GM12878 (cell line): ENCODE measurements around the gene ELANE. TPM values are rescaled to one million over a fixed set of nuclear protein-coding genes. Genes with fewer than 3 reads are reported as not detected.

Source experiments
- ATAC-seq: fragments of 200-7000 bp; cut with Tn5 transposase; 3 replicates; pipeline ENCODE4 v1.9.1; 2020; ENCODE audit warnings: mild to moderate bottlenecking, moderate library complexity
- BruUV-seq: library from RNA; stranded (reverse); fragments of 400-500 nt; replicated peaks from 2 replicates; lab custom pipeline; 2021; lab: Mats Ljungman, UMichigan
- CTCF ChIA-PET: fragments of 300-600 bp; sonication (Branson Sonifier 250); formaldehyde crosslinking; extraction: SDS; loops from one replicate; lab custom pipeline; 2021; ENCODE audit warnings: inconsistent platforms; lab: Yijun Ruan, JAX
- POLR2A ChIA-PET: fragments of 350-600 bp; formaldehyde crosslinking; extraction: SDS; loops from one replicate; lab custom pipeline; 2021; ENCODE audit warnings: inconsistent platforms; lab: Charles Lee
- RAD21 ChIA-PET: fragments of 300-600 bp; sonication (Branson Sonifier 250); formaldehyde crosslinking; loops from one replicate; lab custom pipeline; 2023; ENCODE audit warnings: antibody characterized with exemption; ENCODE audit not compliant: unreplicated experiment; lab: Charles Lee
- SMC1A ChIA-PET: fragments of 300-600 bp; sonication (Branson Sonifier 250); formaldehyde crosslinking; loops from one replicate; lab custom pipeline; 2023; ENCODE audit not compliant: unreplicated experiment, uncharacterized antibody; lab: Charles Lee
- DNase-seq: peaks from one replicate; pipeline ENCODE4 v3.0.0-alpha.2; 2011; ENCODE audit warnings: low read depth, low spot score
- FAIRE-seq: peaks from 3 replicates; lab custom pipeline; 2011; peaks lifted over from hg19 to GRCh38; lab: Jason Lieb, UNC
- H2AFZ ChIP-seq: 2 replicates; pipeline ENCODE4 v1.6.0; 2011; ENCODE audit warnings: low read depth, low read length, control low read depth; ENCODE audit not compliant: control insufficient read depth
- H3K27ac ChIP-seq: 2 replicates; pipeline ENCODE4 v1.5.1; 2011; ENCODE audit warnings: control low read depth; ENCODE audit not compliant: control insufficient read depth, insufficient read depth
- H3K27me3 ChIP-seq, 2 experiments: replicated peaks in 1 of 2; 2 replicates each; pipeline versions ENCODE4 v1.6.0 to v1.6.1; 2011; ENCODE audit warnings: low read length in 1 of 2; ENCODE audit not compliant: control insufficient read depth in 2 of 2, insufficient read depth in 2 of 2
- H3K36me3 ChIP-seq, 2 experiments: 2 replicates each; pipeline ENCODE4 v1.5.1; 2011; ENCODE audit warnings: low read length in 1 of 2; ENCODE audit not compliant: control insufficient read depth in 2 of 2, insufficient read depth in 2 of 2
- H3K4me1 ChIP-seq: 2 replicates; pipeline ENCODE4 v1.6.1; 2011; ENCODE audit warnings: mild to moderate bottlenecking, low read length, moderate library complexity, mixed read lengths; ENCODE audit not compliant: control insufficient read depth, insufficient read depth
- H3K4me2 ChIP-seq: 2 replicates; pipeline ENCODE4 v1.6.0; 2011; ENCODE audit warnings: control low read depth; ENCODE audit not compliant: control insufficient read depth, insufficient read depth
- H3K4me3 ChIP-seq: fragments of 200-600 bp; sonication (generic); 2 replicates; pipeline ENCODE4 v1.5.1; 2016
- H3K79me2 ChIP-seq: 2 replicates; pipeline ENCODE4 v1.6.0; 2011; ENCODE audit warnings: low read length; ENCODE audit not compliant: control insufficient read depth, insufficient read depth
- H3K9ac ChIP-seq: 2 replicates; pipeline ENCODE4 v1.8.0; 2011; ENCODE audit warnings: low read length, control low read depth, mixed read lengths; ENCODE audit not compliant: control insufficient read depth, insufficient read depth
- H3K9me3 ChIP-seq: replicated peaks from 3 replicates; pipeline ENCODE4 v1.5.1; 2011; ENCODE audit warnings: mild to moderate bottlenecking, low read length; ENCODE audit not compliant: control insufficient read depth, insufficient read depth
- H4K20me1 ChIP-seq: 2 replicates; pipeline ENCODE4 v1.6.0; 2011; ENCODE audit not compliant: control insufficient read depth, insufficient read depth
- BCL3 ChIP-seq: IDR thresholded peaks from 2 replicates; pipeline ENCODE4 v1.6.1; 2011; ENCODE audit warnings: borderline replicate concordance, low read depth, mild to moderate bottlenecking, moderate library complexity, low read length; ENCODE audit not compliant: insufficient read depth, poor library complexity, severe bottlenecking
- CEBPB ChIP-seq, 2 experiments: fragments of 150-350 bp in 1 of 2; IDR thresholded peaks; 2 replicates each; pipeline ENCODE4 v1.6.1; 2012 to 2014; ENCODE audit warnings: low read depth in 2 of 2, low read length in 2 of 2, borderline replicate concordance in 1 of 2, inconsistent platforms in 1 of 2
- ESRRA ChIP-seq: IDR thresholded peaks from 2 replicates; pipeline ENCODE4 v1.6.1; 2012; ENCODE audit warnings: mild to moderate bottlenecking, low read length, improper control_type of control experiment
- IKZF2 ChIP-seq, 2 experiments: fragments of 450-650 bp; IDR thresholded peaks; 2 replicates each; pipeline ENCODE4 v1.6.1; 2017; ENCODE audit warnings: mild to moderate bottlenecking in 2 of 2, moderate library complexity in 2 of 2
- POU2F2 ChIP-seq: IDR thresholded peaks from 3 replicates; pipeline ENCODE4 v1.6.1; 2011; ENCODE audit warnings: low read depth, mild to moderate bottlenecking, low read length, borderline replicate concordance
- REST ChIP-seq: IDR thresholded peaks from 2 replicates; pipeline ENCODE4 v1.6.1; 2012; ENCODE audit warnings: mild to moderate bottlenecking, low read depth, low read length
- SIN3A ChIP-seq: IDR thresholded peaks from 2 replicates; pipeline ENCODE4 v1.6.1; 2012; ENCODE audit warnings: low read depth, low read length, improper control_type of control experiment
- YY1 ChIP-seq: IDR thresholded peaks from 2 replicates; pipeline ENCODE4 v1.6.1; 2011; ENCODE audit warnings: low read depth, mild to moderate bottlenecking, low read length
- ZBED1 ChIP-seq: IDR thresholded peaks from 2 replicates; pipeline ENCODE4 v1.6.1; 2016; ENCODE audit warnings: borderline replicate concordance
- ZNF592 ChIP-seq: fragments of 450-650 bp; IDR thresholded peaks from 2 replicates; pipeline ENCODE4 v1.6.1; 2017; ENCODE audit warnings: mild to moderate bottlenecking, moderate library complexity
- ZNF687 ChIP-seq: fragments of 450-650 bp; IDR thresholded peaks from 2 replicates; pipeline ENCODE4 v1.6.1; 2017; ENCODE audit warnings: mild to moderate bottlenecking, moderate library complexity
- WGBS: methylation state at CpG from one replicate; pipeline ENCODE4 v1.1.6; 2016; ENCODE audit warnings: low lambda C conversion rate; ENCODE audit not compliant: insufficient replicate concordance, insufficient coverage; ENCODE audit errors: missing lambda C conversion rate; 5-methylcytosine and 5-hydroxymethylcytosine counted together
- in situ Hi-C: fragments of 300-500 bp; cut with MboI; formaldehyde crosslinking; loops from 9 replicates; pipeline ENCODE4 v1.14.3; 2018; ENCODE audit warnings: mixed read lengths
- intact Hi-C: fragments of 100-400 bp; cut with micrococcal nuclease; formaldehyde crosslinking; loops from one replicate; pipeline ENCODE4 v1.14.2; 2022; ENCODE audit not compliant: unreplicated experiment
- polyA plus RNA-seq, 11 experiments: library from polyadenylated mRNA; depleted of rRNA in 4 of 11; unstranded in 6 of 11; stranded (reverse) in 5 of 11; fragments of >200 nt; fragmentation: Nextera tagmentation in 4 of 11; fragmentation: Illumina TruSeq in 1 of 11; extraction: Ambion mirVana in 4 of 11; extraction: Trizol in 1 of 11; gene quantifications; 1 replicate in 1 of 11; 2 replicates in 10 of 11; pipeline versions ENCODE4 v1.2.1 to v1.2.3, GENCODE V29; 2011 to 2016; ENCODE audit warnings: inconsistent platforms in 2 of 11, missing spikeins in 2 of 11, low read depth in 1 of 11
- total RNA-seq, 4 experiments: library from RNA; depleted of rRNA in 3 of 4; stranded (reverse); fragments of >200 nt in 3 of 4; fragmentation: Illumina TruSeq in 1 of 4; extraction: Trizol in 1 of 4; gene quantifications; 2 replicates each; pipeline versions ENCODE4 v1.2.1 to v1.2.3, GENCODE V29; 2013 to 2021

ELANE gene
- total and polyA plus RNA-seq, 10 of the 15 experiments (the other 5 are each of a cell fraction or from before 2014, with no cell fraction given) = not detected

- no peak for DNase-seq
- no peak for FAIRE-seq
- in situ Hi-C loops = no loop called here
- H3K27me3 ChIP-seq = no peaks in the 10 kb centered on the region
- H3K4me3 ChIP-seq = no peak overlapping the region
- ChIA-PET CTCF (interaction anchor here (0.9 kb wide), 1 partner anchor 12 kb away, joined by 4 read pairs; no protein-coding TSS in a partner anchor), POLR2A (interaction anchor here (1.1 kb wide), 1 partner anchor 43 kb away, joined by 3 read pairs; the partner anchor contains the start of gene RNU6-9), RAD21 (no interaction called here), SMC1A (no interaction called here)
- H3K9ac ChIP-seq = no peak overlapping the region
- no peaks in the 10 kb centered on the region for H3K9me3 ChIP-seq
- H4K20me1 ChIP-seq = no peaks in the 10 kb centered on the region
- no peak overlapping the region for H3K4me2 ChIP-seq
- BruUV-seq = no TSS peak
- no peak overlapping the region for H3K27ac ChIP-seq
- ATAC-seq = no peak
- no peak overlapping the region for H2AFZ ChIP-seq
- no peaks in the 10 kb centered on the region for H3K4me1 ChIP-seq
- no peaks in the 10 kb centered on the region for H3K79me2 ChIP-seq
- intact Hi-C loops = no loop called here
- H3K36me3 ChIP-seq = no peaks in the 10 kb centered on the region
- WGBS = 42% methylated on average over 12 of the region's 13 CpGs
- TF ChIP-seq ESRRA = no peak
- no peak for TF ChIP-seq ZNF592
- no peak for TF ChIP-seq POU2F2
- no peak for TF ChIP-seq BCL3
- TF ChIP-seq IKZF2 (IDR thresholded peaks at IDR 0.05) = no peak
- TF ChIP-seq SIN3A = no peak
- TF ChIP-seq REST = no peak
- no peak for TF ChIP-seq ZBED1
- no peak for TF ChIP-seq CEBPB (IDR thresholded peaks at IDR 0.05; ENCODE audit: borderline replicate concordance in 1 of 2, low read depth in 2 of 2, low read length in 2 of 2)
- TF ChIP-seq YY1 = no peak
- TF ChIP-seq ZNF687 = no peak
Observed at GRCh38 chr19:850979-851335, 1.1 kb upstream of the ELANE start.
